Endometrial microvascular endothelial cells (primary cell): ENCODE results near the gene SLC9A9. TPM values are rescaled to one million over a fixed set of nuclear protein-coding genes. Genes with fewer than 3 reads are reported as not detected.

Source experiments
- in situ Hi-C: cut with HindIII; loops from 2 replicates; pipeline ENCODE4 v1.10.0; 2017; ENCODE audit warnings: low sequenced_read_pairs, low pct_unique_long_range_greater_than_20kb; ENCODE audit errors: inconsistent ontology term
- total RNA-seq: library from RNA; depleted of rRNA; stranded (reverse); fragments of >200 nt; gene quantifications from one replicate; pipeline ENCODE4 v1.2.3, GENCODE V29; 2015; ENCODE audit errors: inconsistent ontology term

SLC9A9 gene
- total RNA-seq, 1 donor from 2014 or later = 2.3 TPM

DNA sequence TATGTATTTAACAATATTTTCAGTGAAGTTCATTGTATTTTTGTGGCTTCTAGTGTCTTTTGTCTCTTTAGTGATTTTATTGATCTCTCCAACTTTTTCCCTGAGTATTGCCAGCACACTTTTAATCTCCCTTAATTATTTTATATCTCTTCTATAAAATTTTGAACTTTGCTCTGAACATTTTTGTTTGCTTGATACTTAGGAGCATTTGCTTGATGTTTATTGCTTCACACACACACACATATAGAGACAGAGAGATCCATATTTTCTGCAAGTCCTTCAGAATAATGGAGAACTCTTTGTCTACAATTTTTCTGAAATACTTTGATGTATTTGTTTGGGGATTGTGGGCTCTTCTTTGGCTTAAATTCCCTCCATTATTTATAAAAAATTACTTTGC is 213.8 kb downstream of the SLC9A9 start:
- in situ Hi-C loops = no loop called here

- in situ Hi-C loops = no loop called here
Measured at GRCh38 chr3:143633816-143634215, 214.5 kb downstream of the SLC9A9 start.

DNA sequence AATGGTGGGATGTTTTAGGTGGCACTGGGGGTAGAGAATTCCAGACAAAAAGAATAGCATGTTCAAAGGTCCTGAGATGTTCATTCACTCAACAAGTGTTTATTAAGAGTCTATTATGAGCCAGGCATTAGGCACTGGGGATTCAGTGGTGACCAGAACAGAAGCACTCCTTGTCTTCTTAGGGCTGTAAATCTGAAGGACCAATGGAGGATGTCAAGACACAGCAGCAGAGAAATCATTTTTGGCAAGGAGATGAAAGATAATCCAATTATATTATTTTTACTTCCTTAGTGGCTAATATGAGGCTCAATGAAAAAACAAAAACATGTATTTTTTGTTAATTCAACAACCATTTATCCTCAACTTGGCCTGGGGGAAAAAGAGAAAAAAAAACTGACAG is 218.5 kb downstream of the SLC9A9 start:
- in situ Hi-C loops = no loop called here

DNA sequence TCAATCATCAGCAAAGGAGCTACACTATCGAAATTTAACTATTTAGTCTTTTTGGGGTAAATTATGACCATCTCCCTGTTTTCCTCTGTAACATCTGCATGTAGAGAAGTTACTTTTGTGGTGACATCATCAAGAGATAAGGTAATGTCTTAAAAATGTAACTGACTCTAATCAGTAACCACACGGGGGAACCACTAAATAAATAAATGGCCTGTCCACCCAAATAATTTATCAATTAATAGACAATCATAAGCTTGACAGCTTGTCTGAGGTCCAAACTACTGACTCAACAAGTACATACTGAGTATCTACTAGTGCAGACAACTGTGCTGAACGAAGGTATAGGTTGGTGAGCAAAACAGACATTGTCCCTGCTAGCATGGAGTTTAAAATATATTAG is 219.3 kb downstream of the SLC9A9 start:
- in situ Hi-C loops = no loop called here

- in situ Hi-C loops = no loop called here
Measured at GRCh38 chr3:143627336-143627735, 220.9 kb downstream of the SLC9A9 start.

DNA sequence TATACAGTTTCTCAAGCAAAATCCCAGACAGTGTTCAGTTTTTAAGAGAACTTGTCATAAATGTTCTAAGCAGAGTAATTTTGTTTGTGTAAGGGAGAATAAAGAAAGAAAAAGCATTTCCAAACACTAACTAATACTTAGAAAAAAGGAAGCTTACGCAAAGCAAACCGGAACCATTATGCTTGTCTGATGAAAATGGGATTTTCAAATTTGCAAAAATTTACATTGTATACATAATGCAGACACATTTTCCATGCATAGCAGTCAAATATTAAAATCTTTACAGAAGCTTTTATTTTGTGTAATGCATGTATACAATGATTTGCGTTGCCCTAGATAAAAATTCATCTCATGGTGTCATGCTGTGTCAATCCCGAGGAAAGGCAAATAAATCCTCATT is 229.0 kb downstream of the SLC9A9 start:
- in situ Hi-C loops = no loop called here

DNA sequence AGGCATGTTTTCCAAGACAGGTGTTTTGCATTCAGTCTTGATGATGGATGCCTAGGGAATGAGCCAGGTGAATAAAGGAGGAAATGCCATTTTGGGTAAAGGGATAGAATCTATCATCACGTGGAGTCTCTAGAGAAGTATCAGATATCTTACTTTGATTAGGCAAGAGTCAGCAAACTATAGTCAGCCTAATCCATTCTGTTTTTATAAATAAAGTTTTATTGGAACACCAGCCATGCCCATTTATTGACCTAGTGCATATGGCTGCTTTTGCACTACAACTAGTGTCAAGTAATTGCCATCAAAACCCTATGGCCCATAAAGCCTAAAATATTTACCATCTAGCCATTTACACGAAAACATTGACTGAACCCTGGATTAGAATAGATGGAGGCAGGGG is 231.2 kb downstream of the SLC9A9 start:
- in situ Hi-C loops = no loop called here

GRCh38 chr3:143613226-143613625 is 235.0 kb downstream of the SLC9A9 start:
- in situ Hi-C loops = no loop called here

DNA sequence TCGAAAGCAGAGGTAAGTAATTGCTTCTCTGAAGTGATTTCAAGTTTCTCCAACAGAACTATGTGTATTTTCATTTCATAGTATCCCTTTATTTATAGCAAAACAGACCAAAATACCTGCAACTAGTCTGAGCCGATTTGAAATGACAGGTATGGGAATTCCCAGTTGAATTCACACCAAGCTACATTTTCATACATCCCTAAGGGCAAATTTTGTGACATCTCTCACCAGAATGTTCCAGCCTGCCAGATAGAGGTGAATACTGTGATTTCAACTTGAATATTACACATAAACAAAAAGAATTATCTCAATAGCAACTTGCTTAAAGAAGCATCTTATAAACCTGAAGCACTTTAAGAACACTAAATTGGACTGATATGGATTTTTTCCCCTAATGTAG is 235.7 kb downstream of the SLC9A9 start:
- in situ Hi-C loops = no loop called here

- in situ Hi-C loops = no loop called here
Measured at GRCh38 chr3:143608966-143609365, 239.3 kb downstream of the SLC9A9 start.

- in situ Hi-C loops = no loop called here
Measured at GRCh38 chr3:143605233-143605950, 242.9 kb downstream of the SLC9A9 start.

DNA sequence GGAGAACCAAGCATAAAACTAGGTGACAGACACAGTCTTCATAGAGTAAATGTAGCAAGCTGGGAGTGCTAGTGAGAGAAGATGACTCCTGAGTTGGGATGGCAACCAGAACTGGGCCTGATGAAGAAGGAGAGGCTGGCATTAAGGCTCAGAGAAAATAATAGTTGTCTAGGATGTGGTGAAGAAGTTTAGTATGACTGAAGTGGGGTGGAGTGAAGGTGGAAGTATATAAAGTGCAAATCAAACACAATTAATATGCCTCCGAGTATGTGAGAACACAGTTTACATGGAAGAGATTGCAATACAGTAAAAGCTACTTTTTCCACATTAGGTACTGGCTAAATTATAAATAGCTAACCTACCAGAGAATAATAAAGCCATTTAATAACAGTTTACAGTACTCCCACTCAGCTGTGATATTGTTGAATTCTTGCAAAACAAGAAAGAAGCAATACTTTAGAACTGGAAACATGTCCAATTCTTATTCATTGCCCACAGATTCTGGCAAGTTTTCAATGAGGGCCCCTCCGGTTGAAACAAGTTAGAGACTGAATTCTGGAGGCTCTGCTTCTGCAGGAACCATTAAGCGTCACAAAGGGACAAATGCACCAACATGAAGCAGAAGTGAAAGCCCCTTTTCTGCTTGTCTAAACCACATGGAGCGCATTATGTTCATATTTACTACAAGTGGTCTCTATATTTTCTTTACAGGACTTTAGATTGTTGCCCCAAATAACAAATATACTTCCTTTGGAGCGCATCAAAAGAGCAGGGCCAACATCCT is 243.7 kb downstream of the SLC9A9 start:
- in situ Hi-C loops = no loop called here

GRCh38 chr3:143603774-143604173 is 244.5 kb downstream of the SLC9A9 start:
- in situ Hi-C loops = no loop called here

DNA sequence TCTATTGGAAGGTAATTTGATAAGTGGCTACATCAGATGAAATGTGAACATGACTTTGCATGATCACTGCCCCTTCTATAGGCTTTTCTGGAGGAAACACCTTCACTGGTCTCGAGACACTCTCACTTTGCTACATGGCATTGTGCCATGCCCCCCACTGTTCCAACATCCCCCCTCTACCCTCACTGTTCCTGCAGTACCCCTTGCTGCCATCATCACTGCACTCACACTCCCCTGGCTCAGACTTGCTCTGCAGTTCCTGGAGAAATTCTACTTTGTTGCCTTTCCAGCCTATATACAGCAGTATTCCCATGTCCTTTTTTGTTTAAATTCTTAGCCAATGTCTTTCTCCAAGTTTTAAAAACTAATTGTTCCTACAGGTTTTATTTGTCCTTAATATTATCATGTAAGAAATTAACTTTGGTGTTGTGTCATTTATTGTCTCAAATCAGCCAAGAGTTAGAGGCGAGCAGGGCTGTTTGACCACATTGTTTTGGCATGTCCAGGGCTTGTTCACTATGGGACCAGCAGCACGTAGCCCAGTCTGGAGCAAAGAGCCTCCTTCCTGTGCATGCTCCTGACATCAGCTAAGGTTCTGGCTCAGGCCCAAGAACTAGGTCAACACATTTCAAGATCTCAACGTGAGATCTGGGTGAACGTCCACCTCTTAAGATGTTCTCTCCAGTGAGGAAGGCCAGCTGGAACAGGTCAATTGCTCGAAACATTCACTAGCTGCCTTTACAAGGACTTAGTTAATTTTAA is 246.4 kb downstream of the SLC9A9 start:
- in situ Hi-C loops = no loop called here

- in situ Hi-C loops = no loop called here
Measured at GRCh38 chr3:143600756-143601718, 247.2 kb downstream of the SLC9A9 start.

DNA sequence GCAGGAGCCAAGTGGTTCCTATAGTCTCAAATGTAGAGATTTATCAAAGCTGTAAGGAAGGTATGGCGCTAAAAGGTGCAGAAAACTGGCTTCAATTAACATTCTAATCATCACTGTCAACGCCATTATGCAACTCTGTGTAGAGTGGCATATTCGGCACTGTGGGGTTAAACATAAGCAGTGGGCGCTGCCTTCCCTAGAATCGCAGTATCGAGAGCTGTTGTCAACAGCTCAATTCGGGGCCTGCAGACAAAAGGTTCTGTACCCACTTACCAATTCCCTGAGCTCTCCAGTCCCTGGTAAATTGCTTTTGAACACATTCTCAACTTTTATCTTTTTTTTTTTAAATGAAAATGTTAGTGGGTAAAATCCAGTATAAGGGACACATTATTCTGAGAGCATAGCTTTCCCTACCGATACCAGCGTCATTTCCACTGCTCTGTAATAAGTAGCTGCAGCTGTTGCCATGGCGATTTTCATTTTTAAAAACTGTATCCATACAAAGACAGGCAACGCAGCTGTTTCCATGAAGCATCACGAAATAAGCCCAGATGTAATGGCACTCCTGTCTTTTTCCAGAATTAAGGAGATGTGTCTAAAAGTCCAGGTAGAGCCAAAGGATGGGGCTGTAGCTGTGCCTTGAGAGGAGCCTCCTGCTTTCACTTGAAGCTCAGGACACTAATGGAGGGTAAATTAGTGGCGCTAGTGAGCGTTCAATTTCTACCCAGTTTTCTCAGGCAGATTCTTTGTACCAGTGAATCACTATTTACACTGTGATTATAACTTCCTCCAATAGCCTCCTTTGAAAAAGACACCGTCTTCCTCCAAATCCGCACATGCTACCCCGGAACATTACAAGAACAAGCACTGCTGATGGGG is 250.3 kb downstream of the SLC9A9 start:
- in situ Hi-C loops = no loop called here

- in situ Hi-C loops = no loop called here
Measured at GRCh38 chr3:143596957-143597642, 251.2 kb downstream of the SLC9A9 start.
